GM21447 (cell line): ENCODE data around the gene PEX6.
"Not testable (repeated sequence)": the region's sequence is repeated elsewhere in the genome, so short reads cannot be mapped to it uniquely, and the experiment has no call there.

Source experiments
- ATAC-seq: cut with Tn5 transposase; IDR thresholded peaks from one replicate; pipeline ENCODE4 v1.9.1; 2021; ENCODE audit not compliant: unreplicated experiment

The PEX6 gene

DNA sequence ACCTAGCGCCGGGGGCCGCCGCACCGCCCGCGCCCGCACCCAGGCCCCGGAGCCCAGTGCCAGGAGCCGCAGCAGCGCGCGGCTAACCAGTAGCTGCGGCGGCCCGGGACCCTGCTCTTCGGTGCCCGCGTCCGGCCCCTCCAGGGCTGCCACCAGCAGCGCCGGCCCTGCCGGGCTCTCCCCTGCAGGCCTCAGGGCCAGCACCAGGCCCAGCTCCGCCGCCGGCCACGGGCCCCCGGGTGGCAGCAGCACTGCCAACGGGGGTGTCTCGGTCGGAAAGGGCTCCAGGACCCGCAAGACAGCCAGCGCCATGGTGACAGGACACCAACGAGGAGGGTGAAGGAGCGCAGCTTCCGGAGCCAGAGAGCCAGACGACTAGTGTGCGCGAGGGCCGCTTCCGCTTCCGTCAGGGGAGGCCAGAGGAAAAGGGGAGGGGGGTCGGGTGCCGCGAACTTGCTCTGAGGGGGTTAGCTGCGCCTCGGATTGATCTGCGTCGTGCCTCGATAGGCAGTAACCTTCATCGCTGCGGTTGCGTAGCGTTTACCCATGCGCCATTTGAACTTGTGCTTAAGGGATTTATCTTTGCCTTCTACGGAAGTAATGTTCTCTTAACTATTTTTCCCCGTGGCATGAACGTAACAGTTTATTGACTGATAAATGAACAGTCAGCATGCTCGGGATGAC is at the start of gene PEX6:
TSS of gene PEX6 (minus strand) at position 343 of the 684 bp plus-strand sequence. CDS start at position 312, 31 bp downstream.
- peak; percentile 91 for ATAC-seq

- ATAC-seq: no peak
These were observed 47.4 kb upstream of the PEX6 start for GRCh38 chr6:43026365-43026764.

DNA sequence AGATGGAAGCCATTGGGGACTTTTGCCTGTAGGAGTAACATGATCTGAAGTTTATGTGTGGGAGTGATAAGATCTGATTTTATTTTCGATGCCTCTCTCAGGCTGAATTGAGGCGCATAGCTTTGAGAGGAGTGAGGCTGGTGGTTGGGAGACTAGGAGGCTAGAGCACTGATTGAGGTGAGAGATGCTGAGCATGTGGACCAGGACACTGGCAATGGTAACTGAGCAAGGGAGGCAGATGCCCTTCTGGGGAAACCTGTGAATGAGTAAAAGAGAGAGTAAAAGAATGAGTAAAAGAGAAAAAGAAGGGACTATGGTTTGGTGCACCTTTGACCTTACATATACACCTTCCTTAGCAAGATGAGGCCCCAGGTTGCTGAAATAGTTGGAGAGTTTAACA is 45.5 kb upstream of the PEX6 start:
- ATAC-seq: no peak

DNA sequence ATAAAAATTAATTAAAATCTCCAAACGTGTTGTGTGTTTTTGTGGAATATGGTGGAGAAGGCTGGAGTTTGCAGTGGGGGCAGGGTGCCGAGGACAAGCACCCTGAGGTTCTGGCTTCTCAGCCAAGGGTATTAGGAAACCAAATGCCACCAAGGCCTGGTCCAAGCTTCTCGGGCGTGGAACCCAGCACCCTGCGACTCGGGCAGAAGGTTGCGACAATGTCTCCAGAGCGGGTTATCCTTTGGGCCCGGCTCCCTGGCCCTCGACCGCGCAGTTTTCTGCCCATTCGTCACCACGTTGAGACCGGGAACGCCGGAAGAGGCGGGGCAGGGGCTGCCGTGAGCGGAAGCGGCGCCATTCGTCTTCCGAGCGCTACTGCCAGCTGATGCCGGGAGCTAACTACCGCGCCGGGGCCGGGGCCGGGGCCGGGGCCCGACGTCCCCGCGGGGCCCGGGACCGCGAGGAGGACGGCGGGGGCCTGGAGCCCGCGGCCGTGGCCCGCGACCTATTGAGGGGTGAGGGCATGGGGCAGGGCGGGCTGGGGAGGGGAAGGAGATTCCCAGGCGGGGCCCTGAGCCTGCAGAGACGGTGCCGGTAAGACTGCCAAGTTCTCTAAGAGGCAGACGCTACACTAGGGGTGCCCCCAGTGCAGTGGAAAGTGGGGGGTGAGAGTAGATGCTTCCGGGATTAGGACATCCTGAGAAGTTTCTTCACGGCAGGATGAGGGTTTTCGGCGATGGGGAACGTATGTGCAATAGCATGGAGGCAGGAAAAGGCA is 42.5 kb upstream of the PEX6 start, which contains the start of gene RRP36:
TSS of gene RRP36 (plus strand) at position 354 of the 778 bp plus-strand sequence. CDS start at position 386, 32 bp downstream.
- peak; percentile 73 for ATAC-seq

GRCh38 chr6:43020847-43021246 is 41.9 kb upstream of the PEX6 start:
- no peak for ATAC-seq

DNA sequence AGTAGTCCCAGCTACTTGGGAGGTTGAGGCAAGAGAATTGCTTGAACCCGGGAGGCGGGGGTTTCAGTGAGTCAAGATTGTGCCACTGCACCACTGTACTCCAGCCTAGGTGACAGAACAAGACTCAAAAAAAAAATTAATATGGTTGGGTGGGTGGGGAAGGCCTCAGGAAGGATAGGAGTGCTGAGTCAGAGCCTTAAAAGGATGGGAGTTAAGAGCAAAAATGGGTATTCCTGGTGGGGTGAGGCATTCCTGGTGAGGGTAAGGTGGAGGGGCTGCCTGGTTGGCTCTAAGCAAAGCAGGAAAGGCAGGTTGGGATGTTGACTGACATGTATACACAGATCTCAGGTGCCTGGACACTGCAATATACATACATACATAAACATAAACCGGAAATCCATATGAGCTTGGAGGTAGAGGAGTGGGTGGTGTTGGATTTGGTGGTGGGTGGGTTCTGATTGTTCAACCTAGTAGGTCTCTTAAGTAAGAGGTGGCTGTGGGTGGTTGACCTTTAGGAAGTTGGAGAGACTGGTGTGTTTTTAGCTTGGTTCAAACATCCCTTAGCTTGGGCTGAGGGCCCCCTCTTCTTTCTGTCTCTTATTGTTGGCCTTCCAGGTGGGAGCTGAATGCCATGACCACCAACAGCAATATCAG is 41.2 kb upstream of the PEX6 start:
- no peak for ATAC-seq

- no peak for ATAC-seq
These were observed 40.2 kb upstream of the PEX6 start for GRCh38 chr6:43019152-43019551.

DNA sequence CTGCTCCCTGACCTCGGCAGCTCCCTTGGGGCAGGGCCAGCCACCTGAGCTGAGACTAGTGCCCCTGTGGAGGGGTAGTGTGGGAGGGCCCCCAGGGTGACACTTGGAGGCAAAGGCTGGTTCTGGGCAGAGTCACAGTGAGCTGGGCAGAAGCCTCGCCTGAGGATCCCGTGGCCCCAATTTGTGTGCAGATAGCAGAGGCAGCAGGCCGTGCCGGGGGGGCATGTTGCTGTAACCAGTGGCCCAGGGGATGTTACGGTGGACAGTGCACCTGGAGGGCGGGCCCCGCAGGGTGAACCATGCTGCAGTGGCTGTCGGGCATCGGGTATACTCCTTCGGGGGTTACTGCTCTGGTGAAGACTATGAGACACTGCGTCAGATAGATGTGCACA is 38.0 kb upstream of the PEX6 start:
- no peak for ATAC-seq

GRCh38 chr6:43016176-43016942 is 37.4 kb upstream of the PEX6 start:
- ATAC-seq: no peak

- ATAC-seq: no peak
These were observed 35.5 kb upstream of the PEX6 start for GRCh38 chr6:43014434-43014909.

GRCh38 chr6:43013843-43014433 is 35.0 kb upstream of the PEX6 start, which contains the start of the genes KLHDC3 and MEA1:
Gene KLHDC3, plus strand, starts transcription at chr6:43014249. Its CDS starts 2,944 bp downstream, at chr6:43017193.
Gene MEA1, minus strand, starts transcription at chr6:43013946. Its CDS starts 133 bp downstream, at chr6:43013813.
- ATAC-seq: peak; percentile 91

DNA sequence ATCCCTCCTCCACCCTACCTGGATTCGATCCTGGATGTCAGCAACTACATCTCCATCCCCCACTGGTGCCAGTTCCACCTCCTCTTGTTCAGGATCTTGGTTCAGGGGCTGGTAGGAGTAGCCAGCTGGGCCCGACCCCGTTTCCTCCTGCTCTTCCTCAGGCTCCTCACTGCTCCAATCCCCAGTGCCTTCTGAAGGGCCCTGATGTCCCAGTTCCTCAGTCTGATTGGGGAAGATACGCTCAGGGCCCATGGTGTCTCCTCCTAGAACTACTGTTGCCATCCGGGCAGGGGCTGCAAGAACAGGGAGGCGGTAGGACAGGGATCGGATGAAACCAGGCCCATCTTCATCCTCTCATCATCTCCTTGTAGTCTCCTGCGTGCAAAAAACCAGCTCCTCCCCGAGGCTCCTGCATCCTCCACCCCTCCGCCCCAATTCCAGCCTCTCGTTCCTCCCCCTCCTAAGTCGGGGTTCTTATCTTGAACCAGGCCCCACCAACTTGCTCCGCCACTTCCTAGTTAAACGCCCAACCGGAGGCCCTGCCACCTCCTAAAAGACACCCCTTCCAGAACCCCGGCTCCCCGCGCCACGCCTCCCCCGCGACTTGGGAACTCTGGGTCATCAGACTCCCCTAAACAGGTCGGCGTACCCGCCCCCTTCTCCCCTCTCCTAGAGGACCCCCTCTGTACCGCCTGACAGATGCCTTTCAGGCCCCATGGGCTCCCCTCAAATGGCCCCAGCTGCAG is 34.3 kb upstream of the PEX6 start:
- ATAC-seq: peak; percentile 9

DNA sequence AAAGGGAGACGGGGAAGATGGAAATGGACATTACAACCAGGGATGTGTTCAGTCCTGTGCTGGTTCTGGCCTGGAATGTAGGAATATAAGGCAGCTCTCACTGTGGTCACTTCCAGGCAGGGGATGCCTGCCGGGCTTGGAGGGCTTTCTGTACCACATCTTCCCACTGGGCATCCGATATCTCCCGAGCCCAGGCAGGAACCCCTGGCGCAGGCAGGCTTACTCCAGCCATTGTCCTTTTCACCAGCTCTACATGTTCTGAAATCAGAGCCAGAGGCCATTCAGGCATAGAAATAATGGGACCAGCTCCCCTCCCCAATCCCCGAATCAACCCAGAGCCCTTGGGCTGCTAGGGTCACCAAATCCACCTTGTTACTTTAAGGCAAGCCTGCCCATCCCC is 33.4 kb upstream of the PEX6 start:
- ATAC-seq: no peak

DNA sequence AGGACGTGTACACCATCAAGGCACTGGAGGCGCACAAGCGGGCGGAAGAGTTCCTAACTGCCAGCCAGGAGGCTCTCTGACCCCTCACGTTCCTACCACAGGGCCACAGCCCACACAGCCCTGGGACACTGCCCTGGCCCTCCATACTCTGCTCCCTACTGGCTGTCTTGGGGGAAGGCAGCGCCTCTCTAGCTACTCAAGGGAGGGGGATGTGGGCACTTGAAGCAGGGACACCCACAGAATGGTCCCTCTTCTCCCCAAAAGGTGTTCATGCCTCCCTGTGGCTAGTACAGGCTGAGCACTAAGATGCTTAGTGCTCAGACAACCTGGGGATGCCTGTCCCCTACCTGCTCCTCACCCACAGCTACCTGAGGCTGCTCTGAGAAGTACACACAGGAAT is 32.2 kb upstream of the PEX6 start:
- no peak for ATAC-seq

DNA sequence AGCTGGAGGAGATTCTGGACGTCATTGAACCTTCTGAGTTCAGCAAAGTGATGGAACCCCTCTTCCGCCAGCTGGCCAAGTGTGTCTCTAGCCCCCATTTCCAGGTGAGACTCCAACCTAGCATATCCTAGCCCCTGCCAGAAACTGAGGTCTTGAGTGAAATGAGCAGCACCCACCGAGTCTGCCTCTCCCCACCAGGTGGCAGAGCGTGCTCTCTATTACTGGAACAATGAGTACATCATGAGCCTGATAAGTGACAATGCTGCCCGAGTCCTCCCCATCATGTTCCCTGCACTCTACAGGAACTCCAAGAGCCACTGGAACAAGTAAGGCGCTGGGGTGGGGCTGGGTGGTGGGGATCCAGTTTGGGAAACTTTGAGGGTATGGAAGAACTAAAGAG is 30.1 kb upstream of the PEX6 start:
- no peak for ATAC-seq

- no peak for ATAC-seq
These were observed 28.1 kb upstream of the PEX6 start for GRCh38 chr6:43007126-43007525.

GRCh38 chr6:43006251-43006650 is 27.3 kb upstream of the PEX6 start:
- ATAC-seq: no peak

GRCh38 chr6:43005844-43006243 is 26.9 kb upstream of the PEX6 start:
- no peak for ATAC-seq

- ATAC-seq: no peak
These were observed 22.9 kb upstream of the PEX6 start for GRCh38 chr6:43001843-43002242.

- ATAC-seq: not testable (repeated sequence)
These were observed 19.2 kb upstream of the PEX6 start for GRCh38 chr6:42998205-42998604.
